ENCODE measurements around the gene PBX2. TPM values are rescaled to one million over a fixed set of nuclear protein-coding genes. Genes with fewer than 3 reads are reported as not detected.
A peak's percentile ranks its signal among the peaks of the same experiment; 100 is the strongest.

The PBX2 gene
- total and polyA plus RNA-seq, 10 of the 15 experiments (the other 5 are each of a cell fraction or from before 2014, with no cell fraction given) = 0.84 to 66.5 (median 20.6) TPM

DNA sequence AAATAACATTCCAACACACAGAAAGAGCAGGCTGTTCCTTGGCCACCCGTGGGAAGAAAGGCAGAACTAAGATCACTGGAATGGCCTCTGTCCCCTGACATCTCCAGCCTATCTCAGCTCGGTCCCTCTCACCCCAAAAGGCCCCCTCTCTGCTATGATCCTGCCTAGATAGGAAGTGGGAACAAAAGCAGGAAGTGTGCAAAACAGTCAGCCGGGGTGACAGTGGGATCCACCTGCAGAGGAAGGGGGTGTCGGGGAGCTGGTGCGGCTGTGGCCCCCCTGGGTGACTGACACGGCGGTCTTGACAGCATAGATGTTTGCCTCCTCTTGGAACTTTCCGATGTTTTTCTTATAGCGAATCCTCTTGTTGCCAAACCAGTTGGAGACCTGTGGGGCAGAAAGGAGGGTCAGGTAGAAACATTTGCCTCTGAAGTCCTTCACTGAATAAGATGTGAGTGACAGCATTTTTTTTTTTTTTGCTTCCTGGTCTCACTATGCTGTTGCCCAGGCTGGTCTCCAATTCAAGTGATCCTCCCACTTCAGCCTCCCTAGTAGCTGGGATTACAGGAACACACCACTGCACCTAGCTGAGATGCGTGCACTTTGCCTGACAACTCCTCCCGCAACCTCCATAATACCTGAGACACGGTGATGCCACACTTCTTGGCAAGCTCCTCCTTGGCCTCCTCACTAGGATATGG lies 2.8 kb downstream of the PBX2 start:
- H3K9me3 ChIP-seq (replicated peaks; ENCODE audit: control insufficient read depth, insufficient read depth, low read length) = no peaks in the 10 kb centered on the region
- H4K20me1 ChIP-seq (ENCODE audit: control insufficient read depth, insufficient read depth) = no peaks in the 10 kb centered on the region
- H3K4me3 ChIP-seq = 0 out of 2 replicates have a peak overlapping the region, but pooled peaks have one; percentile 90
- no peak for ATAC-seq
- H3K4me2 ChIP-seq (ENCODE audit: control insufficient read depth, insufficient read depth) = peak overlapping the region; percentile 66
- H3K27ac ChIP-seq (ENCODE audit: control insufficient read depth, insufficient read depth) = peak overlapping the region; percentile 42
- H3K79me2 ChIP-seq (ENCODE audit: control insufficient read depth, insufficient read depth, low read length) = peaks cover 46% of the 10 kb centered on the region
- intact Hi-C loops (cut with micrococcal nuclease; ENCODE audit: unreplicated experiment) (no loop called here), in situ Hi-C loops (cut with MboI) (no loop called here)
- no peak for FAIRE-seq
- no peak overlapping the region for H3K9ac ChIP-seq (ENCODE audit: control insufficient read depth, insufficient read depth, low read length)
- peaks cover 23% of the 10 kb centered on the region for H3K4me1 ChIP-seq (ENCODE audit: control insufficient read depth, insufficient read depth, low read length)
- WGBS (ENCODE audit: insufficient coverage, insufficient replicate concordance, low lambda C conversion rate, missing lambda C conversion rate) = 71% methylated on average over 12 of the region's 12 CpGs
- ChIA-PET POLR2A (interaction anchor here (7.0 kb wide), 1 partner anchor 9 kb away, joined by 123 read pairs; the partner anchor contains the start of genes AGPAT1 and RNF5), RAD21 (ENCODE audit: unreplicated experiment) (no interaction called here), SMC1A (ENCODE audit: uncharacterized antibody, unreplicated experiment) (interaction anchor here (1.0 kb wide), 1 partner anchor 9 kb away, joined by 3 read pairs; no protein-coding TSS in a partner anchor), CTCF (interaction anchor here (1.2 kb wide), 1 partner anchor 8 kb away, joined by 3 read pairs; no protein-coding TSS in a partner anchor)
- H2AFZ ChIP-seq (ENCODE audit: control insufficient read depth, low read depth, low read length) = no peak overlapping the region
- H3K36me3 ChIP-seq (ENCODE audit: control insufficient read depth in 2 of 2, insufficient read depth in 2 of 2, low read length in 1 of 2) = peaks cover 4 to 9% of the 10 kb centered on the region in 2 experiments; a peak in 3 of 4 replicates
- TF ChIP-seq PAX5 (IDR thresholded peaks at IDR 0.05; ENCODE audit: borderline replicate concordance, low read depth, low read length) (no peak), KDM1A (IDR thresholded peaks at IDR 0.05; ENCODE audit: borderline replicate concordance) (no peak), POLR2AphosphoS5 (IDR thresholded peaks at IDR 0.05; ENCODE audit: low read length) (0 out of 2 replicates have a peak, but pooled peaks have one; percentile 21), ZBTB4 (CRISPR knock-in tag; IDR thresholded peaks at IDR 0.05) (no peak), BACH1 (IDR thresholded peaks at IDR 0.05; ENCODE audit: borderline replicate concordance) (0 out of 2 replicates have a peak, but pooled peaks have one; percentile 17), IKZF2 (IDR thresholded peaks at IDR 0.05) (no peak), ASH2L (IDR thresholded peaks at IDR 0.05; ENCODE audit: borderline replicate concordance, low read depth) (no peak), CREM (IDR thresholded peaks at IDR 0.05; ENCODE audit: low read depth) (no peak), EGR1 (IDR thresholded peaks at IDR 0.05; ENCODE audit: borderline replicate concordance in 1 of 2, low read depth in 2 of 2, low read length in 2 of 2) (no peak), GATAD2B (conservative IDR thresholded peaks at IDR 0.05; ENCODE audit: low read depth) (no peak), SPI1 (IDR thresholded peaks at IDR 0.05; ENCODE audit: borderline replicate concordance, insufficient read depth, low read depth, low read length) (peak; percentile 77), SMAD5 (IDR thresholded peaks at IDR 0.05; ENCODE audit: low read depth) (no peak)
- TF ChIP-seq, protein P1, sequence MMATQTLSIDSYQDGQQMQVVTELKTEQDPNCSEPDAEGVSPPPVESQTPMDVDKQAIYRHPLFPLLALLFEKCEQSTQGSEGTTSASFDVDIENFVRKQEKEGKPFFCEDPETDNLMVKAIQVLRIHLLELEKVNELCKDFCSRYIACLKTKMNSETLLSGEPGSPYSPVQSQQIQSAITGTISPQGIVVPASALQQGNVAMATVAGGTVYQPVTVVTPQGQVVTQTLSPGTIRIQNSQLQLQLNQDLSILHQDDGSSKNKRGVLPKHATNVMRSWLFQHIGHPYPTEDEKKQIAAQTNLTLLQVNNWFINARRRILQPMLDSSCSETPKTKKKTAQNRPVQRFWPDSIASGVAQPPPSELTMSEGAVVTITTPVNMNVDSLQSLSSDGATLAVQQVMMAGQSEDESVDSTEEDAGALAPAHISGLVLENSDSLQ (IDR thresholded peaks at IDR 0.05) = peak; percentile 68
- TF ChIP-seq, protein P2, sequence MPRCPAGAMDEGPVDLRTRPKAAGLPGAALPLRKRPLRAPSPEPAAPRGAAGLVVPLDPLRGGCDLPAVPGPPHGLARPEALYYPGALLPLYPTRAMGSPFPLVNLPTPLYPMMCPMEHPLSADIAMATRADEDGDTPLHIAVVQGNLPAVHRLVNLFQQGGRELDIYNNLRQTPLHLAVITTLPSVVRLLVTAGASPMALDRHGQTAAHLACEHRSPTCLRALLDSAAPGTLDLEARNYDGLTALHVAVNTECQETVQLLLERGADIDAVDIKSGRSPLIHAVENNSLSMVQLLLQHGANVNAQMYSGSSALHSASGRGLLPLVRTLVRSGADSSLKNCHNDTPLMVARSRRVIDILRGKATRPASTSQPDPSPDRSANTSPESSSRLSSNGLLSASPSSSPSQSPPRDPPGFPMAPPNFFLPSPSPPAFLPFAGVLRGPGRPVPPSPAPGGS (IDR thresholded peaks at IDR 0.05; ENCODE audit: borderline replicate concordance, insufficient read depth, low read depth, low read length, poor library complexity, severe bottlenecking) = no peak
- TF ChIP-seq, protein P3, sequence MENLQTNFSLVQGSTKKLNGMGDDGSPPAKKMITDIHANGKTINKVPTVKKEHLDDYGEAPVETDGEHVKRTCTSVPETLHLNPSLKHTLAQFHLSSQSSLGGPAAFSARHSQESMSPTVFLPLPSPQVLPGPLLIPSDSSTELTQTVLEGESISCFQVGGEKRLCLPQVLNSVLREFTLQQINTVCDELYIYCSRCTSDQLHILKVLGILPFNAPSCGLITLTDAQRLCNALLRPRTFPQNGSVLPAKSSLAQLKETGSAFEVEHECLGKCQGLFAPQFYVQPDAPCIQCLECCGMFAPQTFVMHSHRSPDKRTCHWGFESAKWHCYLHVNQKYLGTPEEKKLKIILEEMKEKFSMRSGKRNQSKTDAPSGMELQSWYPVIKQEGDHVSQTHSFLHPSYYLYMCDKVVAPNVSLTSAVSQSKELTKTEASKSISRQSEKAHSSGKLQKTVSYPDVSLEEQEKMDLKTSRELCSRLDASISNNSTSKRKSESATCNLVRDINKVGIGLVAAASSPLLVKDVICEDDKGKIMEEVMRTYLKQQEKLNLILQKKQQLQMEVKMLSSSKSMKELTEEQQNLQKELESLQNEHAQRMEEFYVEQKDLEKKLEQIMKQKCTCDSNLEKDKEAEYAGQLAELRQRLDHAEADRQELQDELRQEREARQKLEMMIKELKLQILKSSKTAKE (IDR thresholded peaks at IDR 0.05; ENCODE audit: low read depth, poor library complexity, severe bottlenecking) = no peak
- no peak for DNase-seq (ENCODE audit: low read depth, low spot score)
- H3K27me3 ChIP-seq (replicated peaks in 1 of 2; ENCODE audit: control insufficient read depth in 2 of 2, insufficient read depth in 2 of 2, low read length in 1 of 2) = no peaks in the 10 kb centered on the region
- BruUV-seq (replicated peaks) = no TSS peak
